GM18511 (cell line): ENCODE measurements around the gene MARK4.
"Not testable (repeated sequence)": the region's sequence is repeated elsewhere in the genome, so short reads cannot be mapped to it uniquely, and the experiment has no call there.

Source experiments
- ATAC-seq: cut with Tn5 transposase; IDR thresholded peaks from one replicate; pipeline ENCODE4 v1.9.1; 2021; ENCODE audit warnings: mild to moderate bottlenecking, moderate library complexity; ENCODE audit not compliant: unreplicated experiment

Gene MARK4

GRCh38 chr19:45304141-45304926, 53.3 kb downstream of the MARK4 start:
- no peak for ATAC-seq

DNA sequence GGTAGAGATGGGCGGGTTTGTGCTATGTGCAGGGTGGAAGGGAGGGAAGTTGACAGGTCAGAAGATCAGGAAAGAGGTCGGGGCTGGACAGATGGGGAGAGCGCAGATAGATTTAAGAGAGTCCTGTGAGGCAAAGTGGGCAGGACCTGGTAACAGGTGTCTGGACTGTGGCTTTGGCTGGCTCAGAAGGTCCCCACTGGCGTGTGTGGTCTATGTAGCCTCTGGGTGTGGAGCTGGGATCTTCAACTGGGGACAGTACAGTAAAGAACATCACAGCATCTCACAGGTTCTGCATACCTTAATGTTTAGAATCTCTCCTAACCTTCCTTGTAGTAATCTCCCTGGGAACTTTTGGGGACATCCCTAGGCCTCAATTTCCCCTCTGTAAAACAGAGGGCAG, 53.9 kb downstream of the MARK4 start:
- no peak for ATAC-seq

GRCh38 chr19:45305421-45305820, 54.4 kb downstream of the MARK4 start:
- ATAC-seq, result no peak

DNA sequence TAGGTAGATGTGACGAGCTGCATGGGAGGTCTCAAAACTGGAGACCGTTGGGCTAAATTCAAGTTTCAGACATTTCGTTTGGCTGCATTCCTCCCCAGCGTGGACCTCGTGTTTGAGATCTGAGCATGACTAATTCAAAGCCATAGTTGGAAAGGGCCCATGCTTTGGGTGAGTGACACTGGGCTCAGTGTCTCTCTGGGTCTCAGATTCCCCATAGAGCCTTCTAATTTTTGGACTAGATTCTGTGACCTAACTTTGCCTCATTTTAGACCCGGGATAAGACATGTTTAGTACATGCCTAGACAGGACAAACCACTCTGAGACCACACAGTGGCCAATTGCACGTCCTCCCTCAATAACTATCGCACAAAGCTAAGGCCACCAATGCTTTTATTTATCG, 55.0 kb downstream of the MARK4 start:
- no peak for ATAC-seq

GRCh38 chr19:45306518-45307027, 55.5 kb downstream of the MARK4 start:
- ATAC-seq, result no peak

GRCh38 chr19:45307361-45307760, 56.3 kb downstream of the MARK4 start:
- no peak for ATAC-seq

GRCh38 chr19:45309322-45309721, 58.3 kb downstream of the MARK4 start:
- not testable (repeated sequence) for ATAC-seq

DNA sequence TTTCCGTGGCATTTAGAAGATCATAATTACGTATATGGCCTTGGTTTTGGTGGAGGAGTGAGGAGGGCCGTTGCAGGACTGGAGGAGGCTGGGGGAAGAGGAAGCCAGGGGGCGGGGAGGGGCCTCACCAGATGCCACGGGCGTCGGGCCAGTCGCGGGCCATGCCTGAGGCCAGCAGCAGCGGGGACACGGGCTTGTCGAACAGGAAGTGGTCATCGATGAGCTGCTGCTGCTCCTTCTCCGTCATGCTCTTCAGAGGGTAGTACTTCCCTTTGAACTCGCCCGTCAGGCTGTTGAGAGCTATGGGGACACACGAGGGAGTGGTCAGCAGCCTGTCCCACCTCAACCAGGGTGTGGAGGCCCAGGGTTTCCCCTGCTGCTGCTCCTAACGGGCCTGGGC, 60.5 kb downstream of the MARK4 start:
- no peak for ATAC-seq

- ATAC-seq, result not testable (repeated sequence)
Observed at GRCh38 chr19:45312285-45312684, 61.2 kb downstream of the MARK4 start.

DNA sequence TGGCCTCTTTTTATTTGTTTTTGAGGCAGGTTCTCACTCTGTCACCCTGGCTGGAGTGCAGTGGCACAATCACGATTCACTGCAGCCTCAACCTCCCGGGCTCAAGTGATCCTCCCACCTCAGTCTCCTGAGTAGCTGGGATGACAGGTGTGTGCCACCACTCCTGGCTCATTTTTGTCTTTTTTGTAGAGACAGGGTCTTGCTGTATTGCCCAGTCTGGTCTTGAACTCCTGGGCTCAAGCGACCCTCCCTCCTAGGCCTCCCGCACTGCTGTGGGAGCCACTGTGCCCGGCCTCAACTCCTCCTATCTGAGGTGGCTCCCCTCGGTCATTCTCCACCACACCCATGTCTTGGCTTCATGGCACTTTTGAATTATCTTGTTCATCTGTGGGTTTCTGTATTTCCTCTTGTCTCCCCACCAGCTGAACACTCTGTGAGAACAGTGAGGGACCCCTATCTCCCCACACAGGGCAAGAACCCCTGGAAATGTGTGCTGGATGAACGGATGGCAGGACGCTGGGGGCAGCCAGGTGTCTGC, 63.7 kb downstream of the MARK4 start:
- no peak for ATAC-seq

DNA sequence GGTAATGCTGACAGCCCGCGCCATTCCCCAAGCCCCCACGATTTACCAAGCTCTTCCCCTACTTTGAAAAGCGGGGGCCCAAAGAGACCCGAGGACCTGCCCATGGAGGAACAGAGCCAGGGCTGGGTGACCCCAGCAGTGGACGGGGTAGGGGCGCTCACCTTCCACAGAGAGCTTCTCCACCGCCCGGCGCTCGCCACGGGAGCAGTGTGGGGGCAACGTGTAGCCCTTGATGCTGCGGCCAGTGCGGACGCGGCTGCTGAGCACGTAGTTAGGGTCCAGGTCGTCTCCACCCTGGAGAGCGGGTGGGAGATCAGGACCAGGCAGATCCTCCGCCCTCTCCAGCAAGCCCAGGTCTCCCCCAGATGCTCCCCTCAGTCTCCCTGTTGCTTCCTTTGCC, 64.2 kb downstream of the MARK4 start:
- ATAC-seq, result no peak

DNA sequence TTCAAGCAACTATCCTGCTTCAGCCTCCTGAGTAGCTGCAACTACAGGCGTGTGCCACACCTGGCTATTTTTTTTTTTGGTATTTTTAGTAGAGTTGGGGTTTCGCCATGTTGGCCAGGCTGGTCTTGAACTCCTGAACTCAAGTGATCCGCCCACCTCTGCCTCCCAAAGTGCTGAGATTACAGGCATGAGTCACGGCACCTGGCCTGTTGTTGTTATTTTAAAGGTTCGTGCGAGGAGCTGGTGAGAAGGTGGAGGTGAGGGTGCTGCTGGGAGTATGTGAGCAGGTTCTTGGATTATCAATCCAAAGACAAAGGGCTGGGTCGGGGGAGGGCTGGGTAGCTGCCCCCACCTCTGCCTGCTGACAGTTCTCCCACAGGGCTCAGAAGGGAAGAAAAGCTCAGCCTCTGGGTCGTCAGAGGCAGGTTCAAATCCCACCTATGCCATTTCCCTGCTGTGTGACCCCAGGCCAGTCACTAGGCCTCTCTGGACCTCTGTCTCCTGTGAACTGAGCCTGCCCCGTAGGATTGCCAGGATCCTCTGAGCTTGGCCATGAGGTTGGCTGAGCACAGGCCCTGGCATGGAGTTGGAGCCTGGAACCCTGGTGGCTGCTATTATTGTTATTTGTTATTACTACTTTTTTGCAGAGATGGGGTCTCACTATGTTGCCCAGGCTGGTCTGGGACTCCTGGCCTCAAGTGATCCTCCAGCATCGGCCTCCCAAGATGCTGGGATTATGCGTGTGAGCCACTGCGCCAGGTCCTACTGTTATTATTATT, 70.1 kb downstream of the MARK4 start:
- no peak for ATAC-seq

DNA sequence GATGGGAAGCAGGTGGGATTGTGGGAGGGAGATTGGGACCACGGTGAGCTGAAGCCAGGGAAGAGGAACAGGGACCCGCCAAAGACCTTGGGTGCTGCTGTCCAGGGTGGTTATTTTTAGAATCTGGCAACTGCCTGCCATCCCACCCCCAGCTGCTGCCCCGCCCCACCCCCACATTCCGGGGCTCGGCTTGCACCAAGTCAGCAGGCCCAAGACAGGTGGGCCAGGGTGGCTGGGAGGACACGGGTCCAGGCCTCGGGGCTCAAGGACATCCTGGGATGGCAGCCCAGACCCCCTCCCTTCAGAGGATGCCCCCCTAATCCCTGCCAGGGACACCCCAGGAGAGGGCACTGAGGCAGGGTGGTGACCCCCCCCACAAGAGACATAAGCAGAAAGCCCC, 70.8 kb downstream of the MARK4 start:
- no peak for ATAC-seq

GRCh38 chr19:45322311-45322710, 71.2 kb downstream of the MARK4 start:
- ATAC-seq, result no peak

- no peak for ATAC-seq
Observed at GRCh38 chr19:45322744-45323281, 71.7 kb downstream of the MARK4 start, which contains the start of gene CKM. CKM (minus strand) TSS chr19:45322875; CDS start chr19:45319713, 3,162 bp downstream.

DNA sequence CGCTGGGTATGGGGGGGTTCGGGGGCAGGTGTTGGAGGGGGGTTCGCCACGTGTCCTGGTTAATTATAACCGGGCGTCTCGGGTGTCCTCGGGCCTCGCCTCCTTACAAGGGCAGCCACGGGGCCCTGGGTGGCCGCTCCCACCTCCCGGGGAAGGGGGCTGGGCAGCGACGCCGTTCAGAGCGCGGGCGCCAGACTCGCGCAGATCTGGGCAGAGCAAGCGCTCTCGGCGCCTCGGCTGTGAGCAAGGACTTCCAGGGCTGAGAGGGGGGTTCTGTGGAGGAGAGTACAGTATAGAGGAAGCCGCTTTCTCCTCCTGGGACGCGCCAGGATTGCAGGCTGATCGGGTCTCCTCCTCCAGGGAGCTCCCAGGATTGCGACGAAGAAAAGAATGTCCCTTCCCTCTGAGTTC, 72.6 kb downstream of the MARK4 start:
- no peak for ATAC-seq

- ATAC-seq, result no peak
Observed at GRCh38 chr19:45324349-45324907, 73.4 kb downstream of the MARK4 start.

GRCh38 chr19:45327404-45328143, 76.5 kb downstream of the MARK4 start:
- no peak for ATAC-seq

GRCh38 chr19:45331411-45331810, 80.3 kb downstream of the MARK4 start:
- no peak for ATAC-seq

DNA sequence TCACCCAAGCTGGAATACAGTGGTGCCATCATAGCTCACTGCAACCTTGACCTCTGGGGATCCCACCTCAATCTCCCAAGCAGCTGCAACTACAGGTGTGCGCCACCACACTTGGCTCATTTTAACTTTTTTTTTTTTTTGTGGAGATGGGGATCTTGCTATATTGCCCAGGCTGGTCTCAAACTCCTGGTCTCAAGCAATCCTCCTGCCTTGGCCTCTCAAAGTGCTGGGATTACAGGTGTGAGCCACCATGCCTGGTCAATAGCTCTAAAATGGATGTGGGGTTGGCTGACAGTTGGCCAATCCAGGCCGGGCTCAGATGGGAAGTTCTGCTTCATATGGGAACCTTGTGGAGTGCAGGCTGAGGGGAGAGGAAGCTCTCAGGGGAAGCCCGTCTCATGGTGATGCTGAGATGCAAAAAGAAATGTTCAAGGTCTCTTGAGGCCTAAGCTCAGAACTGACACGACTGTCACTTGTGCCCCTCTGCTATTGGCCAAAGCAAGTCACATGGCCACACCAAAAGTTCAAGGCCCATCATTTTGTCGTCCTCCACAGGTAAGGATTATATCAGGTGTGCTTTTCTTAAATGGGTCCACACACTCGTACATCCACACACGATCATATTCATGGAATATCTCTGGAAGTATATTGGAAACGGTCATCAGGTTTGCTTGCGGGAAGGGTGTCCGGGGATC, 82.7 kb downstream of the MARK4 start:
- ATAC-seq, result no peak
